ENCODE results near the gene GNB1. TPM values are rescaled to one million over a fixed set of nuclear protein-coding genes. Genes with fewer than 3 reads are reported as not detected.

GNB1 gene
- total and polyA plus RNA-seq, 10 of the 15 experiments (the other 5 are each of a cell fraction or from before 2014, with no cell fraction given) = 23.0 to 392 (median 93.9) TPM

- TF ChIP-seq CUX1 (IDR thresholded peaks at IDR 0.05; ENCODE audit: insufficient replicate concordance, low read depth, low read length) (no peak), NR2C1 (IDR thresholded peaks at IDR 0.05) (no peak), KLF5 (IDR thresholded peaks at IDR 0.05; ENCODE audit: partially characterized antibody) (no peak), KDM1A (IDR thresholded peaks at IDR 0.05; ENCODE audit: borderline replicate concordance) (no peak), SUPT20H (IDR thresholded peaks at IDR 0.05; ENCODE audit: borderline replicate concordance, control insufficient read depth, low read depth, low read length) (no peak), RBBP5 (conservative IDR thresholded peaks at IDR 0.05) (no peak)
These were observed 97.2 kb downstream of the GNB1 start (continued) for GRCh38 chr1:1793481-1794244.

Data from GM12878 (cell line).